PC-9 (cell line): ENCODE results near the gene AK5. TPM values are rescaled to one million over a fixed set of nuclear protein-coding genes. Genes with fewer than 3 reads are reported as not detected.

Source experiments
- BruUV-seq: library from RNA; stranded (reverse); fragments of 400-500 nt; replicated peaks from 2 replicates; lab custom pipeline; 2021; lab: Mats Ljungman, UMichigan
- CTCF ChIA-PET: fragments of 300-600 bp; sonication (Branson Sonifier 250); formaldehyde crosslinking; loops from one replicate; lab custom pipeline; 2022; ENCODE audit warnings: antibody characterized with exemption; lab: Charles Lee
- POLR2A ChIA-PET: fragments of 300-600 bp; sonication (Branson Sonifier 250); formaldehyde crosslinking; loops from one replicate; lab custom pipeline; 2022; ENCODE audit warnings: antibody characterized with exemption; ENCODE audit not compliant: unreplicated experiment; lab: Charles Lee
- DNase-seq, 2 experiments: peaks; one replicate each; pipeline versions ENCODE4 v3.0.0 to v3.0.0-alpha.2; 2015 to 2022; ENCODE audit warnings: mixed read lengths in 1 of 2
- H2AFZ ChIP-seq: fragments of 200-600 bp; sonication (generic); 2 replicates; pipeline ENCODE4 v1.8.1; 2017; ENCODE audit warnings: antibody characterized with exemption
- H3F3A ChIP-seq: fragments of 200-600 bp; sonication (generic); 2 replicates; pipeline ENCODE4 v1.8.1; 2017; ENCODE audit warnings: antibody characterized with exemption, mild to moderate bottlenecking, low read depth; ENCODE audit not compliant: insufficient read depth
- H3K27ac ChIP-seq: fragments of 200-600 bp; sonication (generic); 2 replicates; pipeline ENCODE4 v1.6.1; 2016; ENCODE audit warnings: mixed run types
- H3K27me3 ChIP-seq: fragments of 200-600 bp; sonication (generic); 2 replicates; pipeline ENCODE4 v1.6.1; 2016; ENCODE audit warnings: low read depth, mixed run types; ENCODE audit not compliant: insufficient read depth
- H3K36me3 ChIP-seq: fragments of 200-600 bp; sonication (generic); 2 replicates; pipeline ENCODE4 v1.6.1; 2016; ENCODE audit warnings: low read depth, mixed run types
- H3K4me1 ChIP-seq: fragments of 200-600 bp; sonication (generic); replicated peaks from 2 replicates; pipeline ENCODE4 v1.6.1; 2016; ENCODE audit warnings: mixed run types; ENCODE audit not compliant: insufficient read depth
- H3K4me2 ChIP-seq: fragments of 200-600 bp; sonication (generic); 2 replicates; pipeline ENCODE4 v1.6.1; 2017; ENCODE audit warnings: mixed run types
- H3K4me3 ChIP-seq: fragments of 200-600 bp; sonication (generic); 2 replicates; pipeline ENCODE4 v1.6.1; 2016; ENCODE audit warnings: mixed run types
- H3K79me2 ChIP-seq: fragments of 200-600 bp; sonication (generic); 2 replicates; pipeline ENCODE4 v1.6.1; 2017; ENCODE audit warnings: low read depth, mixed run types
- H3K9me2 ChIP-seq: fragments of 200-600 bp; sonication (generic); 2 replicates; pipeline ENCODE4 v1.8.1; 2017; ENCODE audit warnings: mild to moderate bottlenecking; ENCODE audit not compliant: insufficient read depth
- H3K9me3 ChIP-seq: fragments of 200-600 bp; sonication (generic); 2 replicates; pipeline ENCODE4 v1.8.1; 2016; ENCODE audit warnings: low read depth; ENCODE audit not compliant: insufficient read depth
- H4K20me1 ChIP-seq: fragments of 200-600 bp; sonication (generic); 2 replicates; pipeline ENCODE4 v1.8.1; 2017; ENCODE audit not compliant: insufficient read depth
- CTCF ChIP-seq: fragments of 200-600 bp; sonication (generic); conservative IDR thresholded peaks from 2 replicates; pipeline ENCODE4 v1.6.1; 2017; ENCODE audit warnings: mixed run types, antibody characterized with exemption, mild to moderate bottlenecking, moderate library complexity
- EZH2 ChIP-seq: fragments of 200-600 bp; sonication (generic); IDR thresholded peaks from 2 replicates; pipeline ENCODE4 v1.8.0; 2017; ENCODE audit warnings: antibody characterized with exemption, low read depth
- intact Hi-C: fragments of 100-400 bp; cut with micrococcal nuclease; formaldehyde crosslinking; loops from one replicate; pipeline ENCODE4 v1.10.0; 2022; ENCODE audit not compliant: unreplicated experiment
- total RNA-seq: library from RNA; stranded (reverse); gene quantifications from 2 replicates; pipeline ENCODE4 v1.2.3, GENCODE V29; 2021

AK5 gene
- total RNA-seq, 1 experiment from 2014 or later, result 1.2 TPM

GRCh38 chr1:77476475-77476874 is 194.7 kb downstream of the AK5 start:
- Histone ChIP-seq H3K9me2 (no peaks in the 10 kb centered on the region), H3K79me2 (no peaks in the 10 kb centered on the region), H3F3A (no peaks in the 10 kb centered on the region), H3K4me3 (no peak overlapping the region), H4K20me1 (no peaks in the 10 kb centered on the region), H3K4me1 (peaks cover 6% of the 10 kb centered on the region; the same call in 1 of the 2 replicates), H3K9me3 (no peaks in the 10 kb centered on the region), H3K27me3 (no peaks in the 10 kb centered on the region), H3K4me2 (no peak overlapping the region), H3K27ac (no peak overlapping the region), H3K36me3 (no peaks in the 10 kb centered on the region), H2AFZ (no peak overlapping the region)
- intact Hi-C loops, result no loop called here
- no peak for DNase-seq
- ChIA-PET CTCF (no interaction called here), POLR2A (no interaction called here)
- BruUV-seq, result no TSS peak
- TF ChIP-seq EZH2 (no peak), CTCF (no peak)

GRCh38 chr1:77484334-77484733 is 202.5 kb downstream of the AK5 start:
- Histone ChIP-seq H3K79me2 (no peaks in the 10 kb centered on the region), H3K4me2 (no peak overlapping the region), H4K20me1 (no peaks in the 10 kb centered on the region), H3K27me3 (no peaks in the 10 kb centered on the region), H3K36me3 (no peaks in the 10 kb centered on the region), H3K9me3 (no peaks in the 10 kb centered on the region), H3F3A (no peaks in the 10 kb centered on the region), H3K27ac (no peak overlapping the region), H3K4me3 (no peak overlapping the region), H3K4me1 (no peaks in the 10 kb centered on the region), H3K9me2 (no peaks in the 10 kb centered on the region), H2AFZ (no peak overlapping the region)
- BruUV-seq, result no TSS peak
- no peak for DNase-seq
- CTCF ChIA-PET, result interaction anchor here (0.7 kb wide), 1 partner anchor 11 kb away, joined by 5 read pairs; no protein-coding TSS in a partner anchor
- no peak for TF ChIP-seq CTCF
- no peak for TF ChIP-seq EZH2
- POLR2A ChIA-PET, result no interaction called here
- intact Hi-C loops, result no loop called here

GRCh38 chr1:77484926-77485325 is 203.1 kb downstream of the AK5 start:
- Histone ChIP-seq H3K9me2 (no peaks in the 10 kb centered on the region), H3K27me3 (no peaks in the 10 kb centered on the region), H2AFZ (no peak overlapping the region), H3K4me3 (no peak overlapping the region), H3K4me2 (no peak overlapping the region), H4K20me1 (no peaks in the 10 kb centered on the region), H3K9me3 (no peaks in the 10 kb centered on the region), H3K79me2 (no peaks in the 10 kb centered on the region), H3K27ac (no peak overlapping the region), H3K36me3 (no peaks in the 10 kb centered on the region), H3F3A (no peaks in the 10 kb centered on the region), H3K4me1 (no peaks in the 10 kb centered on the region)
- TF ChIP-seq EZH2, result no peak
- TF ChIP-seq CTCF, result no peak
- no TSS peak for BruUV-seq
- intact Hi-C loops, result no loop called here
- CTCF ChIA-PET, result no interaction called here
- DNase-seq, result no peak
- POLR2A ChIA-PET, result no interaction called here
